ENCODE measurements around the gene PTH1R.

PTH1R gene

GRCh38 chr3:46930166-46930944 lies 52.8 kb downstream of the PTH1R start:
- DNase-seq (ENCODE audit: low read depth, low spot score) = no peak

DNA sequence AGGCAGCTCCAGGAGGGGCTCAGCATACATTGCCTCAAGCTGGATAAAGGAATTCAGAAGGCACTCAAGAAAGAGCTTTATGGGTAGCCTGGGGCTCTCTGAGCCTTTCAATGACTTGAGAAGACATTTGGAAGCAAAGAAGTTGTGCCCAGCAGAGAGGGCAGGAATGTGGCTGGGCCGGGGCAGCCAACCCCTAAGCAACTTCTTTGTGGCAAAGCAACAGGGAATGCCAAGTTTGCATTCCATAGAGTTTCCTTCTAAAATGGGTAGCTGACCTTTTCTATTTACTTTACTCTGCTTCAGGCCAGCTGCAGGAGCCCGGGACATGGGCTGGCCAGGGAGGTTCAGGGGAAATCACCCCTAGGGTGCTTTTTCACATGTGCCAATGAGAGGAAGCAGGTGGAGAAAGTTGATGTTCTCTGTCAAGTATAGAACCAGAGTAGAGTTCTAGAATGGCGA lies 53.5 kb downstream of the PTH1R start:
- DNase-seq (ENCODE audit: low read depth, low spot score) = no peak

DNA sequence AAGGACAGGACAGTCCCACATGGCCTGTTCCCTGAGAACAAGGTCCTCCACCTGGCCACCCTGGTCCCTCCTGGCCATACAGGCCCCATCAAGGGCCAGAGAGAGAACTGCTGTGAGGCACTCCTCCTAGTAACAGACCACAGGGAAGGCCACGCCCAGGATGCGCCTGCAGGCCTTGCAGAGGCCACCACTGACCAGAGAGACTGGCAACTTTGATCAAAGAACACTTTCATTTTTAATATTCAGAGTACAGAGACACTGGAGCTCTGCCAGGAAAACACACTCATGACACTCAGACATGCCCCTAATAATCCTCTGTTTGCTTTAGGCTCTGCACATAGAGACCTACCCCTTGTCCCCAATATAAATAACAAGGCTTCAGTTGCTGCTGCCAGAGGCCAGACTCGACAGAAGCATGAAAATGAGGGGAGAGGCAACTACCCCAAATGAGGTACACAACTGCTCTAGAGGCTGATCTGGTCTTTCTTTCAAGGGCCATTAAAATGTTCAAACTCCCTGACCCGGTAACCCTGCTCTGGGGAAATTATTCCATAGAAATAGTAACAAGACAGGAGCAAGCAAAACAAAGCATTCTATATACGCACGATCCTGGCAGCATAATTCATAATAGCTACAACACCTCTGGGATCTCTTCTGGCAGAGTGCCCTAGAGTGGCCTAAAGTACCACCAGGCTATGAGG lies 54.3 kb downstream of the PTH1R start:
- no peak for DNase-seq (ENCODE audit: low read depth, low spot score)

GRCh38 chr3:46932455-46933225 lies 55.1 kb downstream of the PTH1R start:
- DNase-seq (ENCODE audit: low read depth, low spot score) = no peak

GRCh38 chr3:46933261-46933660 lies 55.7 kb downstream of the PTH1R start:
- no peak for DNase-seq (ENCODE audit: low read depth, low spot score)

DNA sequence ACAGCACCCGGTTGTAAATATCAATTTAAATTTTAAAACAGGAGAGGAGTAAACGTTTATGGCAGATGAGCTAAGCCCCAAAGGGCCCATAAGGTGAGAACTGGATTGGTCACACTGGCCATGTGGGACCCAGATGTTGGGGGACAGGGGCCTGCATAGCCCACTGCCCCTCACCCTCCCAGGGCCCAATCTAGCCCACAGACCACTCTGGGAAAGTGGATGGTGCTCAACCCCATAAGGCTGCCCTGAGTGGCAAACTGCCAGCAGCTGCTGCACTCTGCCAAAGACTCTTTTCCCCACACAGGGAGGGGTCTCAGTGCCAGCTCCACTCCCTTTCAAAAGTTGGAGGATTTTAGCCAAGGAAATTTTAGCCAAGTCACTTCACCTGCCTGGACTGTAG lies 56.6 kb downstream of the PTH1R start:
- no peak for DNase-seq (ENCODE audit: low read depth, low spot score)

GRCh38 chr3:46934498-46935167 lies 57.1 kb downstream of the PTH1R start:
- DNase-seq (ENCODE audit: low read depth, low spot score) = no peak

DNA sequence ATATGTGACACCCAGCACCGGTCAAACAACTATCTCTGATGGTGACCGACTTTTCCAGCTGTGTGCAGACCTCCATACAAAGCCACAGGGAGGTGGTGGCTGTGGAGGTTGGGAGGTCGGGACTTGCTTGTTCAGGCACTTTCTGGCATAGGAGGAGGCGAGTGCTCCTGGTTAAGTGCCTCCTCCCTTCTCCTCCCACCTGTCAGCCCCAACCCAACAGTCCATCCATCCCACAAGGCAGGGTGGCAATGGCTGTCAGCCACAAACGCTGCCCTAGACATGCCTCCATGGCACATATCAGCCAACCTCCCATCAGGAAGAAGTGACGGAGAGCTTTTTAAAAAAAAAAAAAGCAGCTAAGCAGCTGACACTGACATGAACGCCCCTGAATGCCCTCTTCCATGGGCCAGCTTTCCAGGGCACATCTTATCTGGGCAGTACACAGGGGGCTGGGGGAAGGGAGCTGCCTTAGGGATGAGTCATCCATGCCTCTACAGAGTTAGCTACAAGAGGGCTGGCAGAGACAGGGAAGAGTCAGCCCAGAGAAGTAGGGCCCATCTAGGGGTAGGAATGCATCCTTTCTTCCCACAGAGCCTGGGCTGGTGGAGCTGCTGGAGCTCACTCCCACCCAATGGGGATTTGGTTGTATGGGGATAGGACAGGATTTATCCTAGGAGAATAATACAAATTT lies 57.8 kb downstream of the PTH1R start:
- DNase-seq (ENCODE audit: low read depth, low spot score) = no peak

DNA sequence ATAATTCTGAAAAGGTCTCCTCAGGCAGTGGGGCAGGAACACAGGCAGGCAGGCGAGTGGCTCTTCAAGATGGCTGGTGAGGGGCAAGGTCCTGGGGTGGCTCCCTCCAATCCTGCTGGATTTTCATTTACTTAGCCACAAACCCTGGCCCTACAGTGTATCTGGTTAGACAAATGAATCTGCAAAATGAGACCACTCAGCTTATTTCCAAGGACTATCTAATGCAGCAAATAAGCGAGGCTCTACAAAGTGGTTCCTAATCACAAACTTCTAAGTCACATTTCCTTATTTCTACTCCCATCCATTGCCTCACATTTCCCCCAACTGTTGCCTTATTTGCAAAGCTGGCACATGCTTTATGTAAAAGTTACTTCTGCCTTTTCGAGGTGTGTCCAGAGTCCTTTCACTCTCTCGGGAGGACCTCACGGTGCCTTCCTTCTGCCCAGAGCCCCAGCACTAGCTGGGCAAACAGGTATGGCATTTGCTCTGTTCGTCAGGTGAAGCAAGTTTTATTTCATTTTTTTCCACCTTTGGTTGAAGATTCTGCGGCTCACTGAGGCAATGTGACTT lies 58.6 kb downstream of the PTH1R start:
- DNase-seq (ENCODE audit: low read depth, low spot score) = no peak

GRCh38 chr3:46936733-46937250 lies 59.3 kb downstream of the PTH1R start:
- DNase-seq (ENCODE audit: low read depth, low spot score) = no peak

GRCh38 chr3:46938118-46938517 lies 60.6 kb downstream of the PTH1R start:
- no peak for DNase-seq (ENCODE audit: low read depth, low spot score)

DNA sequence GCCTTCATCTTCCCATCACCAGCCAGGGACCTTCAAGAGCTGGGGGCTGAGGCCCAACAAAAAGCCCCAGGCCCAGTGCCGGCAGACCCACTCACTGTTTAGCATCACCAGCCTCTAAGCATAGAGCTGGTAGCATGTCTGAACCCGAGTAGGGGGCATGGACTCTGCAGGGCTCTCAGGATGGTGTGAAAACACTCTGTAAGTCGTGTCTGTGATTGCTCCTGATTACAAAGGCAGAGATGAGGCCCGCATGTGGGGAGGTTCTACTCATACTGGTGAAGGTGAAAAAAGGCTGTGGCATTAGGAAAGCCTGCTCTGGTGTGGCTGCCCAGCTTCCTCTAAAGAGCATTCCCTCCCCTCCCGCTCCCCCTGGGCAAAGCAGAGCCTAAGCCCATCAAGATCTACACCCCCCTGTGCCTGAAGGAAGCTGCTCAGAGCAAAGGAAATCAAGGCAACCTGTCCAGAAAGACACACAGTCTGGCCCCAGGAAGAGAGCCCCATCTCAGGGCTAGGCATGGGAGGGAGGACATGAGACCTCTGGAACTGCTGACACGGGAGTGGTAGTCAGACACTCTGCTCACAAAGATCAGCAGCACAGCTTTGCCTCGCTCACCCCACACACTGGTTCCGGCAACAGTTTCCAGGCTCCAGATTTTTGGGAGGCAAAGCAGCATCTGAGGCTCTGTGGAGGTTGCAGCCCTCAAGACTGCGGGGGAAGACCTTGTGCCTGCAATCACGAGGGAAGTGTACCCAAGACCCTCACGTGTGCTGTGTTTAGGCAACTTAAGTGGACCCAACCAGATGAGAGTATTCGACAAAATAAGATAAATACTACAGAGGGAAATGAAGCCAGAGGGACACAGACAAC lies 62.3 kb downstream of the PTH1R start:
- no peak for DNase-seq (ENCODE audit: low read depth, low spot score)

GRCh38 chr3:46942076-46942475 lies 64.6 kb downstream of the PTH1R start:
- no peak for DNase-seq (ENCODE audit: low read depth, low spot score)

DNA sequence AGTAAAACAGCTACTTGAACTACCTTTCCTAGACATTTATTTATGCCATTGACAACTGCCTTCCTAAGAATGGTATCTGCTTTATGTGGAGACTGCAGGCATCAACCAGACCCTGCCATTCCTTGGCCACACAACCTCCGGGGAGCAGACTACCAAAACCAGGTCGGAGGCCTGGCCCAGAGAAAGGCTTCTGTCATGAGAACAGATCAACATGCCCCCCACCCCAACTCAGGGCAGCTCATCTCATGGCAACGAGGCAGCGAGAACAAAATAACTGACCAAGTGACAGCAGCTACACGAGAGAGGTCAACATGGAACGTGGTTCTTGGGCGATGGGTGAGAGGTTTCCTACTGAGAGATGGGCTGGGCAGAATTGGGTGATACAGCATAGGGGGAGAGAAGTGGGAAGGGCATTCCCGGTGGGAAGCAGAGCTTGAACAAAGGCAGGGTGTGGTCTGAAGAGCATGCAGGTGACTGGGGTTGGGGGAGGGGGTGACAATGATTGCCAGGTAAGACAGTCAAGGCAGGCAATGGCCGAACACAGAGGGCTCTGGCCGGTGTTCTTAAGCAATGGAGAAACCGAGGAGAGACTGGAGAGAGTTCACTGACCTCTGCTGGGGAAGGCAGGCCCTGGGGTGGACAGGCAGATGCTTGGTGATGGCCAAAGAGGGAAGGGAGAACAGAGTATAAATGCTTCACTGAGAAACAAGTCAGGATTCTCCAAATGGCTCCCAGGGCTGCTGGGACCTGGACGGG lies 65.1 kb downstream of the PTH1R start:
- DNase-seq (ENCODE audit: low read depth, low spot score) = no peak

DNA sequence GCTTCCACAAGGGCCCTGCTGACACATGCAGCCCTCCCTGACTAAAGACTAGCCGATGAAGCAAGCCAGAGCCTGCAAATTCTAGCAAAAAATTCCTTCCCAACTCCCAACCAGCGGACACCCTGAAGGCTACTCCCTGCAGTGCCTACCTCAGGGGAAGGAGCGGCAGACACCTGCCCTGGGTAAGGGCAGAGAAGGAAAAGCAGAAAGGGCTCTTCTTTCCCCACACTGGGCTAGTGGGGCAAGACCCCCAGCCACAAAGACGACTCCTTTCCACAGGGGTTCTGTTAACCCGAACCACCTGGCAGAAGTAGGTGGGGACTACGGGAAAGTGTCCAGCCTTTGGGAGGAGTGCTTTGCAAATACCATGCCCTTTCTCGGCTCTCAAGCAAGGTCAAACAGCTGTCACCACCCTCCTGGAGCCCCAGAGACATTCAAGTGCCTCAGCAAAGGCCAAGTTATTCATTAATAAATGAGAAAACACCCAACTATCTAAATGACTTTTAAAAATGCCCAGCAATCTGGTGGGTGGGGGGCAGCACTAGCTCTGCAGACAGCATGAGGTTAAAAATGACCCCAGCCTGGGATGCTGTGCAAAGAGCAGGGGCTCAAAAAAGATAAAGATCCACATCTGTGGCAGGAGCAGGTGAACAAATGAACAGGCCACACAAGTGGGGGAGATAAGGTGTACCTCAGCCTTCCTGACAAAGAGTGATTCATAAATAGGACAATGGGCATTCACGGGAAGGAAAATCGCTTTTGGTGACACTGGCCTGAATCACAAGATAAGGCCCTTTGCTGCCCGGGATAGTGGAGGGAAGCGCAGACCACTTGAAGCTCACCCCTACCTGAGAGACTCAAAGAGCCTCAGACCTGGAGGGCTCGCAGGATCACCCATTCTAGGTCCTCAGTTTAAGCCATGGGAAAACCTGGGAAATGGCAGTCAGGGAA lies 66.0 kb downstream of the PTH1R start:
- no peak for DNase-seq (ENCODE audit: low read depth, low spot score)

- DNase-seq (ENCODE audit: low read depth, low spot score) = no peak
Measured at GRCh38 chr3:46944191-46944590, 66.7 kb downstream of the PTH1R start.

DNA sequence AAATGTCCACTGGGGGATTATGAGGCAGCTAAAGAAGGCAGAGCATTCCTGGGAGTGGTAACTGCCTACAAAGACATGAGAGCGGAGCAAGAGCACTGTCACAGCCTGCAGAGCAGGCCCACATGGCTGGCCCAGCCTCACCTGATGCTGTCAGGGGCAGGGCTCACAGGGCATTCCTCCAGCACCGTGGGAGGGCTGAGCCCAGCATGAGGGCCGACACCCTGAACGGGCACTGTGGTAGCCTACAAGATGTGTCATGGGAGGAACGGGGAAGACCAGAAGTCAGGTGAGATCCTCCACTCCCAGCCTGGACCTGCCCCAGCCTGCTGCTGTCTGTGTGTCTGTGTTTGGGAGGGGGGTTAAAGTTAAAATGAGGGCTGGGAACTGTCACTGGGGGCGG lies 68.9 kb downstream of the PTH1R start:
- no peak for DNase-seq (ENCODE audit: low read depth, low spot score)
